Neural crest cell (in vitro differentiated cells): ENCODE results near the gene BCL2L2. TPM values are rescaled to one million over a fixed set of nuclear protein-coding genes. Genes with fewer than 3 reads are reported as not detected.

ENCODE experiments used
- DNase-seq: peaks from one replicate; pipeline ENCODE4 v3.0.0; 2021; ENCODE audit warnings: low read depth, mixed read lengths, low spot score
- H3K27ac Mint-ChIP-seq: one replicate; pipeline ENCODE4 v1.8.0; 2021; ENCODE audit warnings: mild to moderate bottlenecking, mixed read lengths; ENCODE audit not compliant: unreplicated experiment
- H3K27me3 Mint-ChIP-seq: 2 replicates; pipeline ENCODE4 v1.8.0; 2021; ENCODE audit warnings: low read depth, mild to moderate bottlenecking, mixed read lengths
- H3K36me3 Mint-ChIP-seq: 2 replicates; pipeline ENCODE4 v1.8.0; 2021; ENCODE audit warnings: low read depth, mild to moderate bottlenecking, mixed read lengths
- H3K4me1 Mint-ChIP-seq: 2 replicates; pipeline ENCODE4 v1.8.0; 2021; ENCODE audit warnings: mixed read lengths
- H3K4me3 Mint-ChIP-seq: one replicate; pipeline ENCODE4 v1.8.0; 2021; ENCODE audit warnings: mild to moderate bottlenecking, mixed read lengths
- H3K9me3 Mint-ChIP-seq: 2 replicates; pipeline ENCODE4 v1.8.0; 2021; ENCODE audit warnings: mixed read lengths
- CTCF ChIP-seq: fragments of 200-600 bp; sonication (generic); conservative IDR thresholded peaks from 2 replicates; pipeline ENCODE4 v1.5.0; 2021; ENCODE audit warnings: antibody characterized with exemption, mild to moderate bottlenecking
- total RNA-seq: library from RNA; stranded (reverse); gene quantifications from 2 replicates; pipeline ENCODE4 v1.2.1, GENCODE V29; 2021

Gene BCL2L2
- total RNA-seq, 1 donor from 2014 or later, result 24.8 TPM

GRCh38 chr14:23351681-23352505 lies 45.3 kb downstream of the BCL2L2 start:
- Mint-ChIP-seq H3K4me3 (peak overlapping the region; percentile 84), H3K27ac (no peak overlapping the region), H3K4me1 (peaks cover 32% of the 10 kb centered on the region), H3K27me3 (peaks cover 32% of the 10 kb centered on the region), H3K9me3 (peaks cover 10% of the 10 kb centered on the region), H3K36me3 (peaks cover 15% of the 10 kb centered on the region)
- peak; percentile 28 for TF ChIP-seq CTCF
- DNase-seq, result peak; percentile 36

GRCh38 chr14:23352506-23353432 lies 46.1 kb downstream of the BCL2L2 start, which contains the start of gene SLC22A17:
TSS of gene SLC22A17 (minus strand) at chr14:23352887.
- peak; percentile 70 for DNase-seq
- H3K4me1 Mint-ChIP-seq, result peaks cover 32% of the 10 kb centered on the region
- peak within 1 kb of the TSS; percentile 6 for H3K27ac Mint-ChIP-seq
- peaks cover 15% of the 10 kb centered on the region for H3K36me3 Mint-ChIP-seq
- peaks cover 32% of the 10 kb centered on the region for H3K27me3 Mint-ChIP-seq
- peak; percentile 23 for TF ChIP-seq CTCF
- H3K9me3 Mint-ChIP-seq, result peaks cover 10% of the 10 kb centered on the region
- H3K4me3 Mint-ChIP-seq, result peak within 1 kb of the TSS; percentile 84

- Mint-ChIP-seq H3K4me1 (peaks cover 32% of the 10 kb centered on the region), H3K36me3 (peaks cover 15% of the 10 kb centered on the region), H3K4me3 (peak overlapping the region; percentile 84), H3K27me3 (peaks cover 32% of the 10 kb centered on the region), H3K9me3 (peaks cover 10% of the 10 kb centered on the region), H3K27ac (peak overlapping the region; percentile 6)
- no peak for DNase-seq
- no peak for TF ChIP-seq CTCF
Observed at GRCh38 chr14:23353433-23353780, 46.8 kb downstream of the BCL2L2 start.

- H3K4me1 Mint-ChIP-seq, result peaks cover 32% of the 10 kb centered on the region
- TF ChIP-seq CTCF, result no peak
- no peak for DNase-seq
- peaks cover 30% of the 10 kb centered on the region for H3K27me3 Mint-ChIP-seq
- H3K36me3 Mint-ChIP-seq, result peaks cover 12% of the 10 kb centered on the region
- H3K9me3 Mint-ChIP-seq, result peaks cover 7% of the 10 kb centered on the region
- H3K4me3 Mint-ChIP-seq, result peak overlapping the region; percentile 35
- H3K27ac Mint-ChIP-seq, result no peak overlapping the region
Observed at GRCh38 chr14:23354990-23355389, 48.4 kb downstream of the BCL2L2 start.

GRCh38 chr14:23355871-23356435 lies 49.3 kb downstream of the BCL2L2 start:
- peaks cover 9% of the 10 kb centered on the region for H3K36me3 Mint-ChIP-seq
- no peak overlapping the region for H3K27ac Mint-ChIP-seq
- H3K4me3 Mint-ChIP-seq, result peak overlapping the region; percentile 0
- no peak for TF ChIP-seq CTCF
- DNase-seq, result no peak
- peaks cover 27% of the 10 kb centered on the region for H3K4me1 Mint-ChIP-seq
- H3K27me3 Mint-ChIP-seq, result peaks cover 22% of the 10 kb centered on the region
- H3K9me3 Mint-ChIP-seq, result peaks cover 3% of the 10 kb centered on the region
